Heart left ventricle (tissue), 16 donors: ENCODE results near the gene KCP. TPM values are rescaled to one million over a fixed set of nuclear protein-coding genes. Genes with fewer than 3 reads are reported as not detected.

Source experiments
- ATAC-seq, 4 donors: fragments of 200-7000 bp; cut with Tn5 transposase; one replicate each; pipeline ENCODE4 v1.9.1; 2020 to 2022; ENCODE audit warnings: moderate library complexity in 4 of 4, mild to moderate bottlenecking in 3 of 4, moderate number of reproducible peaks in 1 of 4
- DNase-seq, 5 donors: peaks; one replicate each; pipeline ENCODE4 v3.0.0-alpha.2; 2020
- H3K27ac ChIP-seq, 12 donors: fragments of 200-600 bp; sonication (generic) in 4 of 12; one replicate each; pipeline versions ENCODE4 v1.5.0 to v1.8.0; 2016 to 2022; ENCODE audit warnings: mild to moderate bottlenecking in 2 of 12
- H3K27me3 ChIP-seq, 9 donors: fragments of 200-600 bp; sonication (generic) in 2 of 9; one replicate each; pipeline versions ENCODE4 v1.5.1 to v1.8.0; 2016 to 2022; ENCODE audit warnings: mild to moderate bottlenecking in 3 of 9
- H3K36me3 ChIP-seq, 9 donors: fragments of 200-600 bp; sonication (generic) in 2 of 9; one replicate each; pipeline versions ENCODE4 v1.5.0 to v1.8.0; 2018 to 2022; ENCODE audit warnings: mild to moderate bottlenecking in 2 of 9
- H3K4me1 ChIP-seq, 12 donors: fragments of 200-600 bp; sonication (generic) in 4 of 12; one replicate each; pipeline versions ENCODE4 v1.5.0 to v1.8.0; 2016 to 2022; ENCODE audit warnings: mild to moderate bottlenecking in 3 of 12
- H3K4me3 ChIP-seq, 12 donors: fragments of 200-600 bp; sonication (generic) in 4 of 12; one replicate each; pipeline versions ENCODE4 v1.5.0 to v1.8.0; 2017 to 2022; ENCODE audit warnings: mild to moderate bottlenecking in 9 of 12, moderate library complexity in 4 of 12
- H3K9me3 ChIP-seq, 12 donors: fragments of 200-600 bp; sonication (generic) in 4 of 12; one replicate each; pipeline versions ENCODE4 v1.5.0 to v1.8.0; 2016 to 2022; ENCODE audit warnings: mild to moderate bottlenecking in 1 of 12
- CTCF ChIP-seq, 12 donors: fragments of 200-600 bp; sonication (generic) in 4 of 12; IDR thresholded peaks; one replicate each; pipeline versions ENCODE4 v1.5.0 to v1.8.0; 2018 to 2022; ENCODE audit warnings: antibody characterized with exemption in 12 of 12, mild to moderate bottlenecking in 5 of 12
- POLR2A ChIP-seq, 2 donors: fragments of 450-650 bp; IDR thresholded peaks; one replicate each; pipeline ENCODE4 v1.6.1; 2017; ENCODE audit warnings: antibody characterized with exemption in 2 of 2, mild to moderate bottlenecking in 2 of 2, moderate library complexity in 2 of 2
- WGBS, 4 donors: extraction: QIAGEN DNeasy Blood & Tissue Kit in 2 of 4; methylation state at CpG; one replicate each; pipeline versions ENCODE4 v1.1.5 to v1.1.7; 2013 to 2018; 5-methylcytosine and 5-hydroxymethylcytosine counted together
- intact Hi-C, 10 donors: fragments of 100-400 bp; cut with DNase I; formaldehyde crosslinking; loops; one replicate each; pipeline versions ENCODE4 v1.11.1 to v1.14.2; 2022
- polyA plus RNA-seq, 2 donors: library from polyadenylated mRNA; stranded (reverse); fragments of 200-250 nt; gene quantifications; one replicate each; pipeline ENCODE4 v1.2.3, GENCODE V29; 2013
- total RNA-seq, 9 donors: library from RNA; depleted of rRNA in 2 of 9; stranded (reverse); fragments of >200 nt in 2 of 9; fragmentation: NEBNext Ultra II Directional in 3 of 9; extraction: Animal tissue kit (Norgen Biotek cat#: 25700) in 3 of 9; gene quantifications; one replicate each; pipeline versions ENCODE4 v1.1.0 to v1.2.4, GENCODE V29; 2016 to 2023
- donor health status: ischemic (EF 13 %, LVEDD 7.1; RV severe dilation, severe dysfunction).
- donor health status: healthy with polysubstance abuse.
- donor health status: DM: no; HTN: yes; CAD: no.
- donor health status: DM: no; HTN: no; CAD: no.
- donor health status: ischemic (EF 25% LVEDD 6.9; RV normal size, moderate dysfunction).
- donor health status: ischemic (EF 25% LVEDD 5.7; RV mildly dilated, moderate dysfunction).
- donor health status: healthy.
- donor health status: DM: yes; HTN: yes; CAD: no.
- donor health status: ischemic (EF 35%, LVEDD 5.7; RV mildly dilated, moderate dysfunction).
- donor health status: nonischemic (EF 11% LVEDD 7.7; RV severe dilation, severe dysfunction).
- donor health status: DM: yes; HTN: yes; CAD: no.
- donor health status: PGD.
- donor health status: ischemic (EF 29% LVEDD 5.4; RV normal size, mild dysfunction).
- donor health status: nonischemic (EF 23%, LVEDD 6.1; RV moderate dilation, normal function).

Gene KCP
- total and polyA plus RNA-seq, 11 donors, result 0.14 to 1.3 (median 0.29) TPM; not detected in 1

- peak; percentile 72 to 87 (median 78) for ATAC-seq
Measured at GRCh38 chr7:128879939-128880746, 30.4 kb downstream of the KCP start.

GRCh38 chr7:128879461-128879938, 31.0 kb downstream of the KCP start:
- Histone ChIP-seq H3K4me1 (peaks cover 0 to 8% (median 0%) of the 10 kb centered on the region in 12 donors), H3K27me3 (no peaks in the 10 kb centered on the region), H3K27ac (no peak overlapping the region), H3K9me3 (no peaks in the 10 kb centered on the region), H3K36me3 (no peaks in the 10 kb centered on the region), H3K4me3 (no peak overlapping the region)
- intact Hi-C loops, result loop anchor here in 3 of 10 donors (10.0 kb wide), 3 partner anchors 85 to 405 kb away; partner anchors contain the start of genes METTL2B (in 2 of the 3), CCDC136 (in 1 of the 3) and GARIN1A (in 1 of the 3)
- TF ChIP-seq POLR2A (IDR thresholded peaks at IDR 0.05) (no peak), CTCF (IDR thresholded peaks at IDR 0.05) (no peak)
- no peak for ATAC-seq
- 80 to 85% (median 82%) methylated on average over 15 to 19 of the region's 19 CpGs for WGBS, 4 donors
- peak in 2 of 5 donors; percentile 22 to 62 for DNase-seq

More at GRCh38 chr7:128879939-128880746, 30.4 kb downstream of the KCP start:
- Histone ChIP-seq H3K4me1 (peaks cover 0 to 8% (median 0%) of the 10 kb centered on the region in 12 donors), H3K9me3 (no peaks in the 10 kb centered on the region), H3K27ac (no peak overlapping the region), H3K36me3 (no peaks in the 10 kb centered on the region), H3K27me3 (no peaks in the 10 kb centered on the region), H3K4me3 (no peak overlapping the region)
- intact Hi-C loops, result loop anchor here (5.0 to 10.0 kb wide), 13 partner anchors 85 to 722 kb away; partner anchors contain the start of genes METTL2B (in 4 of the 10), CCDC136 (in 2 of the 10), CALU (in 1 of the 10) and GARIN1A (in 1 of the 10)
- 40 to 52% (median 41%) methylated on average over 18 to 31 of the region's 31 CpGs for WGBS, 4 donors
- TF ChIP-seq CTCF (IDR thresholded peaks at IDR 0.05), result peak; percentile 60 to 93 (median 80)
- no peak for TF ChIP-seq POLR2A (IDR thresholded peaks at IDR 0.05)
- DNase-seq, result peak in 4 of 5 donors; percentile 63 to 77 (median 68)

- 91 to 97% (median 93%) methylated on average over 14 of the region's 14 CpGs for WGBS, 4 donors
- no peaks in the 10 kb centered on the region for H3K9me3 ChIP-seq
- no peaks in the 10 kb centered on the region for H3K27me3 ChIP-seq
- TF ChIP-seq POLR2A (IDR thresholded peaks at IDR 0.05), result no peak
- TF ChIP-seq CTCF (IDR thresholded peaks at IDR 0.05), result no peak
- H3K36me3 ChIP-seq, result no peaks in the 10 kb centered on the region
- intact Hi-C loops, result loop anchor here in 3 of 10 donors (10.0 kb wide), 3 partner anchors 84 to 404 kb away; partner anchors contain the start of genes METTL2B (in 2 of the 3), CCDC136 (in 1 of the 3) and GARIN1A (in 1 of the 3)
- DNase-seq (peak in 2 of 5 donors; percentile 19 to 27), ATAC-seq (no peak)
- peaks cover 0 to 8% (median 0%) of the 10 kb centered on the region in 12 donors for H3K4me1 ChIP-seq
- H3K4me3 ChIP-seq, result no peak overlapping the region
- H3K27ac ChIP-seq, result no peak overlapping the region
Measured at GRCh38 chr7:128878226-128879105, 32.0 kb downstream of the KCP start.
